AG04450 (cell line): ENCODE results near the gene THOP1. TPM values are rescaled to one million over a fixed set of nuclear protein-coding genes. Genes with fewer than 3 reads are reported as not detected.

ENCODE experiments used
- CTCF ChIA-PET: fragments of 300-600, 350-600 bp; formaldehyde crosslinking; extraction: SDS; loops from one replicate; lab custom pipeline; 2022; ENCODE audit warnings: antibody characterized with exemption, inconsistent platforms; lab: Charles Lee
- POLR2A ChIA-PET: fragments of 350-600 bp; formaldehyde crosslinking; extraction: SDS; loops from one replicate; lab custom pipeline; 2021; ENCODE audit warnings: antibody characterized with exemption, inconsistent platforms; lab: Yijun Ruan, JAX
- DNase-seq: peaks from one replicate; pipeline ENCODE4 v3.0.0-alpha.2; 2011; ENCODE audit warnings: low read depth, low spot score
- H3K27ac ChIP-seq: one replicate; pipeline ENCODE4 v1.5.1; 2012; ENCODE audit warnings: low read depth, low read length, control low read depth
- H3K27me3 ChIP-seq: one replicate; pipeline ENCODE4 v1.6.0; 2012; ENCODE audit warnings: low read length; ENCODE audit not compliant: control insufficient read depth, insufficient read depth
- H3K4me3 ChIP-seq: 2 replicates; pipeline ENCODE4 v1.5.1; 2011; ENCODE audit warnings: mild to moderate bottlenecking, low read depth, low read length, control low read depth
- H3K9me3 ChIP-seq: 2 replicates; pipeline ENCODE4 v1.5.1; 2012; ENCODE audit warnings: low read length; ENCODE audit not compliant: control insufficient read depth, insufficient read depth
- CTCF ChIP-seq: IDR thresholded peaks from 2 replicates; pipeline ENCODE4 v1.5.1; 2011; ENCODE audit warnings: low read depth, low read length, control low read depth, inconsistent platforms
- polyA plus RNA-seq: library from polyadenylated mRNA; depleted of rRNA; stranded (reverse); fragments of >200 nt; gene quantifications from 2 replicates; pipeline ENCODE4 v1.2.3, GENCODE V29; 2011

The THOP1 gene
- polyA plus RNA-seq, 1 experiment = 35.4 TPM

DNA sequence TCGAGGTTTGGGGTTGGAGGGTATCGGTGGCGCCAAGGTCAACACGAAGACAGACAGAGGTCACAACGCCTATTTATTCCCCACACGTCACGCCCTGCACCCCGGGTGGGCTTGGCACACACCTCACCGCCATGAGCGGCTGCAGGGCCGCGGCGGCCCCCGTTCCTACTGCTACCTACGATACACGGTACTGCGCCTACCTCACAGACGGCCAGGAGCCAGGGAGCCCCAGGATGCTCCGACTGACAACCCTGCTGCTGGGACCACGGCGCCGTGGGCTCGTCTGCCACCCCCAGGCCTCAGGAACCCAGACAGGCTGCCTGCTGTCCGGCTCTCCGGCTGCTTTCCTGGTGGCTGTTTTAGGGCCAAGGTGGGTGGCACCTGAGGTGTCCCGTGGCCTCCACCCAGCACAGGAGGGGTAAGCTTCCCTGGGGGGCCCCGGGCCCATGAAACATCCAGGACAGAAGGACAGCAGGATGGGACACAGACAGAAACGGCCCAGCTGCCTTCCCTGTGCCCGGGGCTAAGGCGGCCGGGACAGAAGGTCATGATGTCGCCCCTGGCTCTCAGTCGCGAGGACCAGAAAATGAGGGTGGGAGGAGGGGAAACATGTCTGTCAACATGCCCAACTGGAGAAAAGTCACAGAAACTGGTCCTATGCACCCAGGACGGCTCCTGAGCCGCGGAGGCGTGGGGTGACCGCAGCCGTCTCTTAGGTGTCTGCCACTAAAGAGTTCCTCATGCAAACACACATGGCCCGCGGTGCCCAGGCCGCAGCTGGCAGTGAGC lies 30.4 kb upstream of the THOP1 start:
- no peak for DNase-seq
- Histone ChIP-seq H3K27me3 (no peaks in the 10 kb centered on the region), H3K9me3 (no peaks in the 10 kb centered on the region; the same call in 1 of the 2 replicates), H3K27ac (no peak overlapping the region), H3K4me3 (no peak overlapping the region)
- TF ChIP-seq CTCF = no peak
- ChIA-PET CTCF (interaction anchor here (0.9 to 1.2 kb wide), 3 partner anchors 8 to 106 kb away, joined by 3 read pairs; no protein-coding TSS in a partner anchor), POLR2A (no interaction called here)

DNA sequence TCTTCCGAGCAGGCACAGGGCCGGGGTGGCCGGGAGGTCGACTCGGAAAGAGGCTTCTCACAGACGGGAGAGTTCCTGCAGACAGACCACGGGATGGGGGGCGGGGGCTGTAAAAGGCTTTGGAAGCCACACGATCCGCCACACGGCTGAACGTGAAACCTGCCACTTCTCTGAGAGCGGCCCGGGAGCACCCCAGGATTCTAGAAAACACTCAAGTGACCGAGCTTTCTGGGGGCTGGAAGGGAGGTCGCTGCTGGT lies 29.9 kb upstream of the THOP1 start:
- DNase-seq = no peak
- CTCF ChIA-PET = interaction anchor here (0.9 to 1.2 kb wide), 2 partner anchors 9 to 107 kb away, joined by 3 read pairs; no protein-coding TSS in a partner anchor
- no peak overlapping the region for H3K27ac ChIP-seq
- TF ChIP-seq CTCF = no peak
- H3K27me3 ChIP-seq = no peaks in the 10 kb centered on the region
- POLR2A ChIA-PET = no interaction called here
- no peak overlapping the region for H3K4me3 ChIP-seq
- no peaks in the 10 kb centered on the region; the same call in 1 of the 2 replicates for H3K9me3 ChIP-seq

DNA sequence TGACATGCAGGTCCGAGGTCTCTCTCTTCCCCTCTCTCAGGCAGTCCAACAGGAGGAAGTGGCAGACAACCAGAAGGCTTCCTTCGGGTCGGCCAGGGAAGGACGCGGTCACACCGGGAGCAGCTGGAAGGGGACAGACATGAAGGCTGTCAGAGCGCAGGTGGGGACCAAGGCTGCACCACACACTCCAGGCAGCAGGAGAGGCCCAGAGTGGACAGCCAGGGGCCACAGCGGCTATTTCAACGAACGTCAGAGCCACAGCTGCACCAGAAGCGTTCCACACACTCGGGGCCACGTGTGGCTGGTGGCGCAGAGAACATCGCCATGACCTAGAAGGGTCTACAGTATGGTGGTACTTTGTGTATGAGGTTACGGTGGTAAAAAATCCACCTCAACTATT lies 29.5 kb upstream of the THOP1 start:
- H3K9me3 ChIP-seq = no peaks in the 10 kb centered on the region; the same call in 1 of the 2 replicates
- no peak for TF ChIP-seq CTCF
- no peak for DNase-seq
- H3K4me3 ChIP-seq = no peak overlapping the region
- ChIA-PET POLR2A (no interaction called here), CTCF (interaction anchor here (0.9 to 1.2 kb wide), 2 partner anchors 9 to 107 kb away, joined by 3 read pairs; no protein-coding TSS in a partner anchor)
- H3K27ac ChIP-seq = no peak overlapping the region
- no peaks in the 10 kb centered on the region for H3K27me3 ChIP-seq

DNA sequence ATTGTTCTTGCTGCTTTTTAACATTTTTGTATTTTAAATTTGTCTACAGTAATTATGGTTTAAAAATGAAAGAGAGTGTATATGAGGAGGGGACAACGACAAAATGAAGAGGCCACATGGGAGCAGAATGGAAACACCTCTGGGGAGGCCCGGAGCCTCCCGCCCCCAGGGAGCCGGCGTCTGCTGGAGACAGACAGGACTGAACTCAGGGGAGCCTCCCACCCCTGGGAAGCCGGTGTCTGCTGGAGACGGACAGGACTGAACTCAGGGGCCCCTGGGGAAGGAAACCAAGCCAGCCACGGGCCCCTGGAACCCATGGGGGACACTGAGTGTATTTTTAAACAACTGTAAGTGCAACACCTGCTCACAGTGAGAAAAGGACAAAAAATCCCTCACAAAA lies 28.8 kb upstream of the THOP1 start:
- H3K27ac ChIP-seq = no peak overlapping the region
- H3K27me3 ChIP-seq = no peaks in the 10 kb centered on the region
- no peaks in the 10 kb centered on the region; the same call in 1 of the 2 replicates for H3K9me3 ChIP-seq
- DNase-seq = no peak
- CTCF ChIA-PET = no interaction called here
- TF ChIP-seq CTCF = no peak
- POLR2A ChIA-PET = no interaction called here
- no peak overlapping the region for H3K4me3 ChIP-seq
